ENCODE data around the gene JPH3. TPM values are rescaled to one million over a fixed set of nuclear protein-coding genes. Genes with fewer than 3 reads are reported as not detected.

The JPH3 gene
- total and polyA plus RNA-seq, 12 donors, result 0.06 to 0.79 (median 0.10) TPM; not detected in 6

GRCh38 chr16:87584271-87584670 lies 18.0 kb upstream of the JPH3 start:
- TF ChIP-seq, protein P1, sequence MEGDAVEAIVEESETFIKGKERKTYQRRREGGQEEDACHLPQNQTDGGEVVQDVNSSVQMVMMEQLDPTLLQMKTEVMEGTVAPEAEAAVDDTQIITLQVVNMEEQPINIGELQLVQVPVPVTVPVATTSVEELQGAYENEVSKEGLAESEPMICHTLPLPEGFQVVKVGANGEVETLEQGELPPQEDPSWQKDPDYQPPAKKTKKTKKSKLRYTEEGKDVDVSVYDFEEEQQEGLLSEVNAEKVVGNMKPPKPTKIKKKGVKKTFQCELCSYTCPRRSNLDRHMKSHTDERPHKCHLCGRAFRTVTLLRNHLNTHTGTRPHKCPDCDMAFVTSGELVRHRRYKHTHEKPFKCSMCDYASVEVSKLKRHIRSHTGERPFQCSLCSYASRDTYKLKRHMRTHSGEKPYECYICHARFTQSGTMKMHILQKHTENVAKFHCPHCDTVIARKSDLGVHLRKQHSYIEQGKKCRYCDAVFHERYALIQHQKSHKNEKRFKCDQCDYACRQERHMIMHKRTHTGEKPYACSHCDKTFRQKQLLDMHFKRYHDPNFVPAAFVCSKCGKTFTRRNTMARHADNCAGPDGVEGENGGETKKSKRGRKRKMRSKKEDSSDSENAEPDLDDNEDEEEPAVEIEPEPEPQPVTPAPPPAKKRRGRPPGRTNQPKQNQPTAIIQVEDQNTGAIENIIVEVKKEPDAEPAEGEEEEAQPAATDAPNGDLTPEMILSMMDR (IDR thresholded peaks at IDR 0.05), result no peak
- no peak for ATAC-seq
- Histone ChIP-seq H3K4me3 (no peak overlapping the region), H3K9me3 (no peaks in the 10 kb centered on the region), H3K4me1 (peaks cover 4 to 33% (median 23%) of the 10 kb centered on the region in 9 donors), H3K27me3 (peaks cover 0 to 58% (median 36%) of the 10 kb centered on the region in 7 donors), H3K36me3 (no peaks in the 10 kb centered on the region), H3K27ac (no peak overlapping the region)
- DNase-seq, result no peak
- intact Hi-C loops (cut with DNase I), result loop anchor here in 1 of 10 donors (5.0 kb wide), 1 partner anchor 183 kb away; the partner anchor contains the start of gene KLHDC4
- WGBS, 2 donors, result 88% methylated on average over 7 of the region's 7 CpGs

- intact Hi-C loops (cut with DNase I), result loop anchor here in 4 of 10 donors (5.0 kb wide), 3 partner anchors 52 to 187 kb away; partner anchors contain the start of gene KLHDC4 (in 3 of the 4)
- H3K4me3 ChIP-seq, result no peak overlapping the region
- WGBS, 2 donors, result 79 to 90% methylated on average over 8 of the region's 8 CpGs
- no peaks in the 10 kb centered on the region for H3K36me3 ChIP-seq
- peaks cover 0 to 58% (median 36%) of the 10 kb centered on the region in 7 donors for H3K27me3 ChIP-seq
- H3K9me3 ChIP-seq, result no peaks in the 10 kb centered on the region
- H3K27ac ChIP-seq, result no peak overlapping the region
- ATAC-seq (no peak), DNase-seq (no peak)
- TF ChIP-seq, protein P1 (IDR thresholded peaks at IDR 0.05), result no peak
- H3K4me1 ChIP-seq, result peaks cover 4 to 33% (median 24%) of the 10 kb centered on the region in 9 donors
These were observed 17.3 kb upstream of the JPH3 start for GRCh38 chr16:87584975-87585374.

GRCh38 chr16:87585442-87586200 lies 16.7 kb upstream of the JPH3 start:
- peaks cover 4 to 33% (median 24%) of the 10 kb centered on the region in 9 donors for H3K4me1 ChIP-seq
- no peaks in the 10 kb centered on the region for H3K36me3 ChIP-seq
- H3K4me3 ChIP-seq, result no peak overlapping the region
- H3K27ac ChIP-seq, result no peak overlapping the region
- TF ChIP-seq, protein P1 (IDR thresholded peaks at IDR 0.05), result no peak
- no peaks in the 10 kb centered on the region for H3K9me3 ChIP-seq
- intact Hi-C loops (cut with DNase I), result loop anchor here in 3 of 10 donors (5.0 kb wide), 3 partner anchors 52 to 187 kb away; partner anchors contain the start of gene KLHDC4 (in 2 of the 3)
- WGBS, 2 donors, result 57 to 59% methylated on average over 25 to 28 of the region's 28 CpGs
- peaks cover 0 to 58% (median 41%) of the 10 kb centered on the region in 7 donors for H3K27me3 ChIP-seq
- ATAC-seq, result no peak
- no peak for DNase-seq

DNA sequence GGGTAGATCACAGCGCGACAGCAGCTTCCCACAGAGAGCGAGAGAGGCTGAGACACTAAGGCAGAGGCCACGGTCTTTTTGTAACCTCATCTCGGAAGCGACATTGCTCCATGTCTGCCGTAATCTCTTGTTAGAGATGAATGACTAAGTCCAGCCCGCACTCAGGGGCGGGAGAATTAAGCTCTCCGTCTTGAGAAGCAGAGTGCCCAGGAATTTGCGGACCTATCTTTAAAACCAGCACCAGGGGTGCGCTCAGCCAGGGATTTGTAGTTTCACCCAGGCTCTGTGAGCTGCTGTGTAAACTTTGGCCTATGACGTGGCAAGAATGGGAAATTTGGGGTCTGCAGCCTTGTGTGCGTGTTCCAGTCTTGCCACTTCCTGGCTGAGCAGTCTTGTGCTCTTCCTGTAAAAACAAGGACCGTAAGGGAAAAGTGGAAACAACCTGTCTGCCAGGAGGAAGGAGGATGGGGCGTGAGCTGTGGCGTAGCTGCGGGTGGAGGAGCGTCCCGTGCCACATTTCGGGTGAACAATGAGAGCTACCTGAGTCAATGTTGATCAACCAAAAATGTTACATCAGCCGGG lies 16.0 kb upstream of the JPH3 start:
- 54 to 56% methylated on average over 22 of the region's 22 CpGs for WGBS, 2 donors
- no peak for ATAC-seq

More for the DNA sequence above, 16.0 kb upstream of the JPH3 start:
- H3K4me1 ChIP-seq, result peaks cover 4 to 27% (median 22%) of the 10 kb centered on the region in 9 donors
- no peak for DNase-seq
- H3K4me3 ChIP-seq, result no peak overlapping the region
- H3K9me3 ChIP-seq, result no peaks in the 10 kb centered on the region
- TF ChIP-seq, protein P1 (IDR thresholded peaks at IDR 0.05), result no peak
- H3K27ac ChIP-seq, result no peak overlapping the region
- intact Hi-C loops (cut with DNase I), result loop anchor here in 3 of 10 donors (5.0 kb wide), 3 partner anchors 51 to 186 kb away; partner anchors contain the start of gene KLHDC4 (in 2 of the 3)
- peaks cover 0 to 62% (median 42%) of the 10 kb centered on the region in 7 donors for H3K27me3 ChIP-seq
- H3K36me3 ChIP-seq, result no peaks in the 10 kb centered on the region

Data from heart right ventricle (tissue), 16 donors.